Osteoblast (primary cell): Measurements from ENCODE around the gene IL10RB. TPM values are rescaled to one million over a fixed set of nuclear protein-coding genes. Genes with fewer than 3 reads are reported as not detected.

ENCODE experiments used
- DNase-seq: peaks from one replicate; pipeline ENCODE4 v3.0.0; 2011; ENCODE audit warnings: low spot score, mixed read lengths; ENCODE audit not compliant: insufficient read length; ENCODE audit errors: missing footprints
- H2AFZ ChIP-seq: 2 replicates; pipeline ENCODE4 v1.6.0; 2011; ENCODE audit warnings: mild to moderate bottlenecking, low read length
- H3K27ac ChIP-seq: 2 replicates; pipeline ENCODE4 v1.5.1; 2011; ENCODE audit warnings: mild to moderate bottlenecking, low read depth, low read length, moderate library complexity
- H3K27me3 ChIP-seq: 2 replicates; pipeline ENCODE4 v1.6.0; 2012; ENCODE audit warnings: mild to moderate bottlenecking, control low read depth, inconsistent platforms, low read length, moderate library complexity; ENCODE audit not compliant: insufficient read depth
- H3K36me3 ChIP-seq: 2 replicates; pipeline ENCODE4 v1.5.1; 2011; ENCODE audit warnings: mild to moderate bottlenecking, low read length, control low read depth, moderate library complexity; ENCODE audit not compliant: insufficient read depth
- H3K4me1 ChIP-seq: 2 replicates; pipeline ENCODE4 v1.5.1; 2011; ENCODE audit warnings: mild to moderate bottlenecking, low read length, control low read depth, moderate library complexity; ENCODE audit not compliant: insufficient read depth
- H3K4me2 ChIP-seq: 2 replicates; pipeline ENCODE4 v1.6.0; 2011; ENCODE audit warnings: mild to moderate bottlenecking, low read length; ENCODE audit not compliant: insufficient read depth
- H3K4me3 ChIP-seq: fragments of 200-600 bp; sonication (generic); 3 replicates; pipeline ENCODE4 v1.5.1; 2012; ENCODE audit warnings: mild to moderate bottlenecking, low read length, inconsistent platforms; ENCODE audit not compliant: insufficient read depth
- H3K79me2 ChIP-seq: 2 replicates; pipeline ENCODE4 v1.6.0; 2012; ENCODE audit warnings: mild to moderate bottlenecking, low read length, control low read depth, inconsistent platforms; ENCODE audit not compliant: insufficient read depth
- H3K9me3 ChIP-seq: 2 replicates; pipeline ENCODE4 v1.5.1; 2011; ENCODE audit warnings: low read depth, low read length, control low read depth
- H4K20me1 ChIP-seq: 2 replicates; pipeline ENCODE4 v1.6.0; 2012; ENCODE audit warnings: mild to moderate bottlenecking, low read length, control low read depth; ENCODE audit not compliant: insufficient read depth
- total RNA-seq: library from RNA; depleted of rRNA; stranded (reverse); fragments of >200 nt; gene quantifications from 2 replicates; pipeline ENCODE4 v1.2.3, GENCODE V29; 2012
- TF ChIP-seq, protein P1 (sequence below): IDR thresholded peaks from 2 replicates; pipeline ENCODE4 v1.5.1; 2011; ENCODE audit warnings: mild to moderate bottlenecking, low read depth, low read length, moderate library complexity; ENCODE audit errors: extremely low read depth

The IL10RB gene
- total RNA-seq, 1 donor, result 44.9 TPM

DNA sequence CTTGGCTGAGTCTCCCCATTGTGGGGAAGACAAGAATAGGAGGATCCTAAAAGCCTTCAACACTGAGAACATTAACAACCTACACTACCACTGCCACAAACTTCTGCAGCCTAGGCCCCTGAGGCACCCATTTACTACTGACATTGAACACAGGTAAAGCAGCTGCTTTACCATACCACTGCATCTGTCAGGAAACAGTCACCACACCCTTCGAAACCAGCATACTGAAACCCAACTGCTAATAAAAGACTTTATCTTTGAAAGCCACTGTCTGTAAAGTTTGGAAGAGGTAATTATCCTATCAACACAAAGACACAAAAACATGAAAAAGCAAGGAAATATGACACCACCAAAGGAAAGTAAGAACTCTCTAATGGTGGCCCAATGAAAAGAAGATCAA is 66.0 kb downstream of the IL10RB start:
- no peak for DNase-seq
- H3K36me3 ChIP-seq, result no peaks in the 10 kb centered on the region
- no peaks in the 10 kb centered on the region for H3K9me3 ChIP-seq
- no peak overlapping the region for H3K4me3 ChIP-seq
- H3K4me2 ChIP-seq, result no peak overlapping the region
- H3K27me3 ChIP-seq, result no peaks in the 10 kb centered on the region
- TF ChIP-seq, protein P1, sequence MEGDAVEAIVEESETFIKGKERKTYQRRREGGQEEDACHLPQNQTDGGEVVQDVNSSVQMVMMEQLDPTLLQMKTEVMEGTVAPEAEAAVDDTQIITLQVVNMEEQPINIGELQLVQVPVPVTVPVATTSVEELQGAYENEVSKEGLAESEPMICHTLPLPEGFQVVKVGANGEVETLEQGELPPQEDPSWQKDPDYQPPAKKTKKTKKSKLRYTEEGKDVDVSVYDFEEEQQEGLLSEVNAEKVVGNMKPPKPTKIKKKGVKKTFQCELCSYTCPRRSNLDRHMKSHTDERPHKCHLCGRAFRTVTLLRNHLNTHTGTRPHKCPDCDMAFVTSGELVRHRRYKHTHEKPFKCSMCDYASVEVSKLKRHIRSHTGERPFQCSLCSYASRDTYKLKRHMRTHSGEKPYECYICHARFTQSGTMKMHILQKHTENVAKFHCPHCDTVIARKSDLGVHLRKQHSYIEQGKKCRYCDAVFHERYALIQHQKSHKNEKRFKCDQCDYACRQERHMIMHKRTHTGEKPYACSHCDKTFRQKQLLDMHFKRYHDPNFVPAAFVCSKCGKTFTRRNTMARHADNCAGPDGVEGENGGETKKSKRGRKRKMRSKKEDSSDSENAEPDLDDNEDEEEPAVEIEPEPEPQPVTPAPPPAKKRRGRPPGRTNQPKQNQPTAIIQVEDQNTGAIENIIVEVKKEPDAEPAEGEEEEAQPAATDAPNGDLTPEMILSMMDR, result no peak
- H2AFZ ChIP-seq, result no peak overlapping the region
- H3K27ac ChIP-seq, result no peak overlapping the region
- H4K20me1 ChIP-seq, result peaks cover 37% of the 10 kb centered on the region
- no peaks in the 10 kb centered on the region for H3K4me1 ChIP-seq
- peaks cover 72% of the 10 kb centered on the region for H3K79me2 ChIP-seq

DNA sequence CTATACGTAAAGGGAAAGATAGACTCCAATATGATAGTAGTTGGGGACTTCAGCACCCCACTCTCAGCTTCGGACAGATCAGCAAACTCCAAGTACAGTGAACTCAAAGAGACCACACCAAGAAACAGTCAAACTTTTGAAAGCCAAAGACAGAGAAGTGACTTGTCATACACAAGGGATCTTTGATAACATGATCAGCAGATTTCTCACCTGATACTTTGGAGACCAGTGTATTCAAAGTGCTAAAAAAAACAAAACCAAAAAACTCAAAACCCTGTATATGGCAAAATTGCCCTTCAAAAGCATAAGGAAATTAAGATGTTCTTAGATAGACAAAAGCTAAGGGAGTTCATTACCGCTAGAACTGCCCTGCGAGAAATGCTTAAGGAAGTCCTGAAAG is 68.0 kb downstream of the IL10RB start:
- no peaks in the 10 kb centered on the region for H3K27me3 ChIP-seq
- no peak overlapping the region for H3K27ac ChIP-seq
- H2AFZ ChIP-seq, result no peak overlapping the region
- no peak for DNase-seq
- no peaks in the 10 kb centered on the region for H3K9me3 ChIP-seq
- H3K4me1 ChIP-seq, result no peaks in the 10 kb centered on the region
- TF ChIP-seq, protein P1, result no peak
- no peak overlapping the region for H3K4me3 ChIP-seq
- no peaks in the 10 kb centered on the region for H3K36me3 ChIP-seq
- peaks cover 26% of the 10 kb centered on the region for H4K20me1 ChIP-seq
- H3K4me2 ChIP-seq, result no peak overlapping the region
- H3K79me2 ChIP-seq, result peaks cover 57% of the 10 kb centered on the region

DNA sequence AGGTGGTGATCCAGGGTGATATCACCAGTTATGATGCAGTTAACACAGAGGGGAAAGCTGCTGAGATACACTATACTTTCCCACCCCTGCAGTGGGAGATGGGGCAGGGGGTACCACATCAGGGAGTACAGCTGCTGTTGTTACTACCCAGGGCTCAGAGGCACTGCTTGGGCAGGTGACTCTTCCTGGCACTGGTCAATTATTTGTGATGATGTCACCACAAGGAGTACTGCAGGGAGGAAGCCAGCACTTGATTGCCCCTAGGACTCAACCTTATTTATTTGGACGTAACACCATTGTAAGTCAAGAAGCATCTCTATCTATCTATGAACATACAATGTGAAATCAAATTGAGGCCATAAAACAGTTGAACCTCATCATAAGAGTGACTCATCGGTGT is 68.7 kb downstream of the IL10RB start:
- H3K27ac ChIP-seq, result no peak overlapping the region
- H3K4me1 ChIP-seq, result no peaks in the 10 kb centered on the region
- H3K4me3 ChIP-seq, result no peak overlapping the region
- no peaks in the 10 kb centered on the region for H3K9me3 ChIP-seq
- peaks cover 51% of the 10 kb centered on the region for H3K79me2 ChIP-seq
- H2AFZ ChIP-seq, result no peak overlapping the region
- no peaks in the 10 kb centered on the region for H3K36me3 ChIP-seq
- no peaks in the 10 kb centered on the region for H3K27me3 ChIP-seq
- H4K20me1 ChIP-seq, result peaks cover 24% of the 10 kb centered on the region
- TF ChIP-seq, protein P1, result no peak
- H3K4me2 ChIP-seq, result no peak overlapping the region
- no peak for DNase-seq

DNA sequence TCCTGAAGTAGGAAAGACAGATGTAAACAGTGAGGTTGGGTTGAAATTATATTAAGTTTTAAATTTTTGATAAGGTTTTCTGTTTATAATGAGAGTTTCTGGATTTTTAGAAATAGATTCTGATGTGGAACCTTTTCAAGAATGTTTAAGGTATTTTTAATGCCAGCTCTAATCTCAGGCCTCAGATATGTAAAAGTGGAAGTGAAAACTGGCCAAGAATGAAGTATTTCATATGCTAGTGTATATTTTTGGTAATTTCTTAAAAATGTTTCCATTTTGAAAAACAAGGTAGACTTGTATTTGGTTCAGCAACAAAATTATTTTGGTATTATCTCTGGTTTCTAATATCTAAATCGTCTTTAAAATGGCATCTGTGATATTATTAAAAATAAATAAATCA is 73.0 kb downstream of the IL10RB start:
- TF ChIP-seq, protein P1, result no peak
- H3K36me3 ChIP-seq, result peaks cover 19% of the 10 kb centered on the region
- H3K79me2 ChIP-seq, result peaks cover 18% of the 10 kb centered on the region

More for the DNA sequence above, 73.0 kb downstream of the IL10RB start:
- Histone ChIP-seq H2AFZ (no peak overlapping the region), H3K4me3 (no peak overlapping the region), H3K27ac (no peak overlapping the region), H3K4me2 (no peak overlapping the region), H3K27me3 (no peaks in the 10 kb centered on the region), H3K4me1 (no peaks in the 10 kb centered on the region), H4K20me1 (peaks cover 7% of the 10 kb centered on the region), H3K9me3 (no peaks in the 10 kb centered on the region)
- DNase-seq, result no peak
